Skeletal muscle satellite cell (primary cell): ENCODE data around the gene CROT.
A peak's percentile ranks its signal among the peaks of the same experiment; 100 is the strongest.

Experiments
- H3K27me3 ChIP-seq: 2 replicates; pipeline ENCODE4 v1.7.0; 2013; ENCODE audit warnings: low read length; ENCODE audit not compliant: control insufficient read depth, insufficient read depth
- H3K36me3 ChIP-seq: 2 replicates; pipeline ENCODE4 v1.7.0; 2013; ENCODE audit warnings: mild to moderate bottlenecking, control low read depth, low read length; ENCODE audit not compliant: insufficient read depth
- H3K4me1 ChIP-seq: 2 replicates; pipeline ENCODE4 v1.7.0; 2013; ENCODE audit warnings: low read length; ENCODE audit not compliant: control insufficient read depth, insufficient read depth
- H3K4me2 ChIP-seq: 2 replicates; pipeline ENCODE4 v1.7.0; 2013; ENCODE audit warnings: mild to moderate bottlenecking, low read length
- H3K4me3 ChIP-seq: 2 replicates; pipeline ENCODE4 v1.7.0; 2013; ENCODE audit warnings: low read length
- H3K9ac ChIP-seq: 2 replicates; pipeline ENCODE4 v1.7.0; 2013; ENCODE audit warnings: mild to moderate bottlenecking, low read depth, low read length, moderate library complexity
- H3K9me3 ChIP-seq: replicated peaks from 2 replicates; pipeline ENCODE4 v1.7.0; 2013; ENCODE audit warnings: mild to moderate bottlenecking, control low read depth, low read length

The CROT gene

DNA sequence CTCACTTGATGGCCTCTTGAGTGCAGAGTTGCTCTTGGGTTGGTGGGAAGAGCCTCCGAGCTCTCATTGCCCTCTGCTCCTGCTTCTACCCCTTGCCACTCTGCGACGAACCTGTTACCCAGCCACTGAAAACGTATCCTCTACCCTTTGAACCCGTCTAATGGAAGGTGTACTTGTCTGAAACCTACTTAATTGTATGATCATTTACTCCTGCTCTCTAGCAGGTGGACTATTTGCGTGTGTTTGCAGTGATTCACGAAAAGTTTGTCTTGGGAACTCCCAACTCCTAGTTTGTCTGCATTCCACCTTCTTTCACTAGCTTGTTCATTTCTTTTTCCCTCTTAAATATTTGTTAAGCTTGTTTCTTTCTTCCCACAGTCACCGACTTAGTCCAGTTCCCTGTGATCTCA, 503 bp downstream of the CROT start:
- peaks cover 12% of the 10 kb centered on the region for H3K36me3 ChIP-seq
- H3K4me1 ChIP-seq = peaks cover 11% of the 10 kb centered on the region
- H3K4me2 ChIP-seq = peak overlapping the region; percentile 81
- peak overlapping the region; percentile 86 for H3K4me3 ChIP-seq
- H3K9ac ChIP-seq = peak overlapping the region; percentile 72
- H3K9me3 ChIP-seq = no peaks in the 10 kb centered on the region
- H3K27me3 ChIP-seq = no peaks in the 10 kb centered on the region

DNA sequence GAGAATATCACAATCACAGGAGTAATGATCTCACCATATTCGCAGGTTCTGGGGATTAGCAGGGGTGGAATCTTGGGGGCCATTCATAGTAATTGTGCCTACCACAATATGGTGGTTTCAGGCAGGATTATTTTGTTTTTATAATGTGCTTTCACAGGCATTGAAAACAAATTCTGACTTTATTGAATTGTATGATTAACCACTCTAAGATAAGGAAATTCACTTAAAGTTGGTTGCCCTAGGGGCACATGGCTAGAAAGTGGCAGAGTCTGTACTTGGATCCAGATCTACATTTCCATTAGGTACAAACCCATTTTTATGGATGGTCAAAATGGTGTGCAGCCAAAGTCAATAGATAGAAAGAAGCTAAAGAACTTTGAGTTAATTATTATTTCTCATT, 1.7 kb downstream of the CROT start:
- no peak overlapping the region for H3K4me3 ChIP-seq
- H3K36me3 ChIP-seq = peaks cover 12% of the 10 kb centered on the region

DNA sequence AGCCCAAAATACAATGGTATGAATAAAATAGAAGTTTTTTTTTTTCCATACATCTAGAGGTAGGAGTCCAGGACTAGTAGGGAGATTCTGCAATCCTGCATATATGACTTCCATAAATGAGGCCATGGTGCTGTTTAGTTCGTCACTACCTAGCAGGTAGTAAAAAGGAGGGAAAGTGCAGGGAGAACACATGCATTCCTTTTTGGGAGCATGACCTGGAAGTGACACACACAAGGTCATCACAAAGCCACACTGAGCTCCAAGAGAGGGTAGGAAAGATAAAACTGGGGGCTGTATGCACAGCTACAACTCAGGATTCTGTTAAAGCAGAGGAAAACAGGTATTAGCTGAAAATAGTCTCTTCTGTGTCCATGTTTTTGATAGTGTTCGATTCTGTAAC, 2.2 kb downstream of the CROT start:
- H3K9ac ChIP-seq = no peak overlapping the region
- H3K4me2 ChIP-seq = no peak overlapping the region
- H3K27me3 ChIP-seq = no peaks in the 10 kb centered on the region
- H3K36me3 ChIP-seq = peaks cover 12% of the 10 kb centered on the region
- H3K4me3 ChIP-seq = no peak overlapping the region
- no peaks in the 10 kb centered on the region for H3K9me3 ChIP-seq
- peaks cover 11% of the 10 kb centered on the region for H3K4me1 ChIP-seq

More for the DNA sequence above, 1.7 kb downstream of the CROT start:
- Histone ChIP-seq H3K9ac (no peak overlapping the region), H3K4me1 (peaks cover 11% of the 10 kb centered on the region), H3K9me3 (no peaks in the 10 kb centered on the region), H3K4me2 (no peak overlapping the region), H3K27me3 (no peaks in the 10 kb centered on the region)

DNA sequence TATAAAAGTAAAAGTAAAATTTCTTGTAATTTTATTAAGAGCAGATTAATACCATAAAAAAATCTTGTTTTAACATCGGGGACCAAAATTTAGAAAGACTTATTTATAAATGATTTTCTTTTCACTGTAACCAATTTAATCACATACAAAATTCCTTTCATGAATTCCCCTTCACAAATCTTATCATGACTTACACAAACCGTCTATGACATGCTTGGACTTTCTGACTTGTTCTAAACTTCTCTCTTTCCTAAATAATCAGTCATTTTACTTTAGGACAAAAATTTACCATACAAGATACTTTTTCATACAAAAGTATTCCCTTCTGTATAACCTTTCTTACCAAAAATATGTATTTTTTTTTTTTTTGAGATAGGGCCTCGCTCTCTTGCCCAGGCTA, 9.3 kb downstream of the CROT start:
- Histone ChIP-seq H3K36me3 (peaks cover 26% of the 10 kb centered on the region), H3K4me2 (no peak overlapping the region), H3K27me3 (no peaks in the 10 kb centered on the region)

DNA sequence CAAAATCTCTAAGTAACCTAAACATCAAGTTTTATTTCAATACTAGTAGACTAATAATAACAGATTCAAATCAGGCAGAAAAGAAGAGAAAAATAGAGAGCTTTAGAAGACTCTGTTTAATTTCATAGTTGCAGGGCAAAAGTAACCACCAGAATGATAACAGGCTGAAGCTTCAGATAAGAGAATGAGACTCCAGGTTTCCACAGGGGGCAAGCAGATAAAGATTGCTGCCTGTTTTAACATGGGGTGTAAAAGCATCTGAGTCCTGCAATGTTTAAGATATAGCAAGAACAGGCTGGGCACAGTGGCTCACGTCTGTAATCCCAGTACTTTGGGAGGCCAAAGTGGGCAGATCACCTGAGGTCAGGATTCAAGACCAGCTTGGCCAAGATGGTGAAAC, 11.0 kb downstream of the CROT start:
- Histone ChIP-seq H3K36me3 (peaks cover 21% of the 10 kb centered on the region), H3K4me3 (no peak overlapping the region), H3K9ac (no peak overlapping the region), H3K4me2 (no peak overlapping the region), H3K27me3 (no peaks in the 10 kb centered on the region), H3K4me1 (peaks cover 10% of the 10 kb centered on the region), H3K9me3 (peaks cover 3% of the 10 kb centered on the region)

More for the DNA sequence above, 9.3 kb downstream of the CROT start:
- H3K9me3 ChIP-seq = peaks cover 3% of the 10 kb centered on the region
- H3K4me3 ChIP-seq = no peak overlapping the region
- no peak overlapping the region for H3K9ac ChIP-seq
- peaks cover 10% of the 10 kb centered on the region for H3K4me1 ChIP-seq

DNA sequence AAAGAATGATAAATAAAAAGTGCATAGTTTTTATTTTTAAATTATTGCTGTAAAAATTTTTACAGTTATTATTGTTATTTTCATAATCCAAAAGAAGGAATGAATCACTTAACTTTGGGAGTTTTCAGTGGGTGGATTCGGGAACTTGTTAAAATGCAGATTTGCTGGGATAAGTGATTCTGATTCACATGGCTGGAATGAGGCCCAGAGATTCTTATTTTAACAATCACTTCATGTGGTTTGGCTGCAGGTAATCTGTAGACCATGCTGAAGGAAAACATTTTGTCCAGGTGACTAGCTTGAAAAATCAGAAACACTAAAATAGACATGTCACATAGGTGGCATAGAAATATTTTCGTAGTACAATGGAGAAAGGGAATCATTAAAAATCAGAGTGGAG, 13.9 kb downstream of the CROT start:
- H3K4me3 ChIP-seq = no peak overlapping the region
- H3K27me3 ChIP-seq = no peaks in the 10 kb centered on the region
- H3K9ac ChIP-seq = no peak overlapping the region
- H3K4me2 ChIP-seq = no peak overlapping the region
- peaks cover 3% of the 10 kb centered on the region for H3K9me3 ChIP-seq
- peaks cover 11% of the 10 kb centered on the region for H3K36me3 ChIP-seq
- H3K4me1 ChIP-seq = peaks cover 10% of the 10 kb centered on the region

DNA sequence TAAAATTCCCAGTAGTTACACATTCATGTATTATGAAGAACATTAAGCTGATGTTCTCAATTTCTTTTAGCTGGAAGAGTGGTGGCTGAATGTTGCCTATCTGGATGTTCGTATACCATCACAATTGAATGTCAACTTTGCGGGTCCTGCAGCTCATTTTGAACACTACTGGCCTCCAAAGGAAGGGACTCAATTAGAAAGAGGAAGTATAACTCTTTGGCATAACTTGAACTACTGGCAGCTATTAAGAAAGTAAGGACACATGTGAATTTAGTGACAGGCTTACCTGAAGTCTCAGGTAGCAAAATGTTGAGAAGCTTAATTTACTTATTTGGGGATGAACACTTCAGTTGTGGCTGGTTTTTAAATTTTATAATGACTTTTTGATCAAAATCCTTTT, 15.9 kb downstream of the CROT start:
- no peak overlapping the region for H3K4me3 ChIP-seq
- peaks cover 10% of the 10 kb centered on the region for H3K4me1 ChIP-seq
- no peaks in the 10 kb centered on the region for H3K27me3 ChIP-seq
- H3K9me3 ChIP-seq = no peaks in the 10 kb centered on the region
- H3K9ac ChIP-seq = no peak overlapping the region
- H3K36me3 ChIP-seq = no peaks in the 10 kb centered on the region
- no peak overlapping the region for H3K4me2 ChIP-seq

DNA sequence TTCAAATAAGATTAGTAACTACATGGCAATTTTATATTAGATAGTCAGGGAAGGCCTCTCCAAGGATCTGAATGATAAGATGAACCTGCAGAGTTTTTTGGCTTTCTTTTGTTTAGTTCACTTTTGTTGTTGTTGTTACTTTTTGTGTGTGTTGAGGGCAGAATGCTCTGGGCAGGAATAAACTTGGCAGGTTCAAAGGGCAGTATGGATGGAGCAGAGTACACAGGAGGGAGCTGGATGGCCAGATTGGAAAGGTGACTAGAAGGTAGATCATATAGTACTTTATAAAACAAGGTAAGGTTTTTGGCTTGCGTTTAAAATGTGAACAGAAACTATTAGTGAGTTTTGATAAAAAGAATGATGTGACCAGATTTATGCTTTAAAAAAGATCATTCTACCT, 17.9 kb downstream of the CROT start:
- H3K36me3 ChIP-seq = no peaks in the 10 kb centered on the region
- no peak overlapping the region for H3K4me3 ChIP-seq
- no peak overlapping the region for H3K4me2 ChIP-seq
- no peaks in the 10 kb centered on the region for H3K27me3 ChIP-seq
- no peaks in the 10 kb centered on the region for H3K9me3 ChIP-seq
- H3K9ac ChIP-seq = no peak overlapping the region
- H3K4me1 ChIP-seq = peaks cover 10% of the 10 kb centered on the region

DNA sequence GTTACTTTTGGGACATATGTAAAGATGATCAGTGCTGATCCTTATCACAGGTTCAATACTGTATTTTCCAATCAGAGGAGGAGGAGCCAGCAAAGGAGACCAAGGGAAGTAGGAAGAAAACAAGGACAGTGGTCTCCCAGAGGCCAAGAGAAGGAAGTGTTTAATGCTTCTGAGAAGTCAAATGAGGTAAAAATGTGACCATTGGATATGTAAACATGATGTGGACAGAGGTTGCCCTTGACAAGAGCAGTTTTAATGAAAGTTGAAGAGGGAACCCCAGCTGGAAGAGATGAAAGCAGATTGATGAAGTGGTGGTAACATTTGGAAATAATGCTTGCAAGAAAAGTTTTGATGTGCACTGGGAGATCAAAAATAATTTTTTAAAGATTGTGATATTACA, 18.8 kb downstream of the CROT start:
- Histone ChIP-seq H3K4me1 (peaks cover 4% of the 10 kb centered on the region), H3K36me3 (no peaks in the 10 kb centered on the region), H3K9me3 (no peaks in the 10 kb centered on the region), H3K4me2 (no peak overlapping the region), H3K9ac (no peak overlapping the region), H3K27me3 (no peaks in the 10 kb centered on the region), H3K4me3 (no peak overlapping the region)

DNA sequence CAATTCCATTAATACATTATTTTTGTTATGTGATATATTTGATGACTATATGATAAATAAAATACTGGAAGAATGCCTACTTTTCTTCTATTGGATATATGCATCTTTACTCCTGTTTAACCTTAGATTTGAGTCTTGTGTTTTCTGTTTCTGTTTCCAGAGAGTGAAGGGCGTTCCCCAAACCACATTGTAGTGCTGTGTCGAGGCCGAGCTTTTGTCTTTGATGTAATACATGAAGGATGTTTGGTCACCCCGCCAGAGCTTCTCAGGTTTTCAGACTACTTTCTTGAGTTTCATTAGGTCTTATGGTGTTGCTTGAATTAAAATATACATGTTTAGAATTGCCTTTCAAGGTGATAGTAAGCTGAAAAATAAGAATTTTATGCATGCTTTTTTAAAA, 23.8 kb downstream of the CROT start:
- no peaks in the 10 kb centered on the region for H3K36me3 ChIP-seq
- no peak overlapping the region for H3K9ac ChIP-seq
- H3K9me3 ChIP-seq = no peaks in the 10 kb centered on the region
- peaks cover 4% of the 10 kb centered on the region for H3K4me1 ChIP-seq
- H3K4me3 ChIP-seq = no peak overlapping the region
- no peaks in the 10 kb centered on the region for H3K27me3 ChIP-seq
- H3K4me2 ChIP-seq = no peak overlapping the region

DNA sequence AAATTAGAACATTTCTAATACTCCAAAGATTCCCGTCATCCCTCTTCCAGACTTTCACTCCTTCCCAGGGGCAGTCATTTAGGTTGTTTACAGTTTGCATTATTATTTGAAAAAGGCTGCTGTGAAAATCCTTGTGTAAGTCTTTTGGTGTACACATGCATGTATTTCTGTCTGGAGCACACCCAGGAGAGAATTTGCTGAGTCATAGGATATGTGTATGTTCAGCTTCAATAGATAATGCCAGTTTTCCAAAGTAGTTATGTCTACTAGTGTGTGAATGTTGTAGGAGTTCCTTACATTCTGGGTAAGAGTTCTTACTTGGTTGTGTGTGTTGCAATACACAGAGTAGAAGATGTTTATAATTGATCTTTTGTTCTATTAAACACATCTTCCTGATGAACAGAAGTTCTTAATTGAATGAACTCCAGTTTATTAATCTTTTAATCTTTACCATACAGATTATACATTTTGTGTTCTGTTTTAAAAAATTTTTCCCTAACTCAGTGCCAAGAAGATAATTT, 25.3 kb downstream of the CROT start:
- H3K9me3 ChIP-seq = no peaks in the 10 kb centered on the region
- no peaks in the 10 kb centered on the region for H3K27me3 ChIP-seq
- no peak overlapping the region for H3K4me2 ChIP-seq
- H3K9ac ChIP-seq = no peak overlapping the region
- peaks cover 4% of the 10 kb centered on the region for H3K4me1 ChIP-seq
- no peaks in the 10 kb centered on the region for H3K36me3 ChIP-seq
- no peak overlapping the region for H3K4me3 ChIP-seq

DNA sequence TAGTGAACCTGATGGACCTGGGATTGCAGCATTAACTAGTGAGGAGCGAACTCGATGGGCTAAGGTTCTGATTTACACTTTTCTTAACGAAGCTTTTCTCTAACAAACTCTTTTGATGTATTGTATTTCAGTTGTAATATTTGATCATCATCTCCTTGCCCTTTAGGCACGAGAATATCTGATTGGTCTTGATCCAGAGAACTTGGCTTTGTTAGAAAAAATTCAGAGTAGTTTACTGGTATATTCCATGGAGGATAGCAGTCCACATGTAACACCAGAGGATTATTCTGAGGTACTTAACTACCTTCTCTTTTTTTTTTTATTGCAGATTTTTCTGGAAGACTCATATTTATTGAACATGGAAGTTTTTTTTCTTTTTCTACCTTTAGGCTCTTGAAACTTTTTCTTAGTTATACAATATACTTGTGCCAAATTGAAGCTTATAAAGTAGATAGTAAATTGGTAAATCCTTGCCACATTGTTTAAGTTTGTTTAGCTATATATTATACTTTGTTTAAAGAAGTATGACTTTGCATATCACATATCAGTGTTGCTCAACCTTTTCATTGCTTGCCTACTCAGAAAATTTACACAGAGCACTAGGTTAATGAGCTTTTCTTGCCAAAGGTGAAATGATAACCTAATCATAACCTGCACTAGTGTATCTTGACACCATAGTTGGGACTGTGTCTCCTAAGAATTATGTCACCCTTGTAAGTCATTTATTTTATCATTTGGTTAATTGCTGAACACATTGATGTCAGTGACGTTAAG, 30.4 kb downstream of the CROT start:
- Histone ChIP-seq H3K9me3 (no peaks in the 10 kb centered on the region), H3K9ac (no peak overlapping the region), H3K36me3 (no peaks in the 10 kb centered on the region), H3K4me3 (no peak overlapping the region), H3K4me1 (no peaks in the 10 kb centered on the region), H3K27me3 (no peaks in the 10 kb centered on the region), H3K4me2 (no peak overlapping the region)
